SW 1271 (cell line): ENCODE measurements around the gene CER1.
"Not testable (repeated sequence)": the region's sequence is repeated elsewhere in the genome, so short reads cannot be mapped to it uniquely, and the experiment has no call there.

ENCODE experiments used
- DNase-seq, 2 experiments: peaks; one replicate each; lab custom pipeline; 2025; lab: John Stamatoyannopoulos, UW

CER1 gene

GRCh38 chr9:14715102-14715501 lies 7.4 kb downstream of the CER1 start:
- no peak for DNase-seq

DNA sequence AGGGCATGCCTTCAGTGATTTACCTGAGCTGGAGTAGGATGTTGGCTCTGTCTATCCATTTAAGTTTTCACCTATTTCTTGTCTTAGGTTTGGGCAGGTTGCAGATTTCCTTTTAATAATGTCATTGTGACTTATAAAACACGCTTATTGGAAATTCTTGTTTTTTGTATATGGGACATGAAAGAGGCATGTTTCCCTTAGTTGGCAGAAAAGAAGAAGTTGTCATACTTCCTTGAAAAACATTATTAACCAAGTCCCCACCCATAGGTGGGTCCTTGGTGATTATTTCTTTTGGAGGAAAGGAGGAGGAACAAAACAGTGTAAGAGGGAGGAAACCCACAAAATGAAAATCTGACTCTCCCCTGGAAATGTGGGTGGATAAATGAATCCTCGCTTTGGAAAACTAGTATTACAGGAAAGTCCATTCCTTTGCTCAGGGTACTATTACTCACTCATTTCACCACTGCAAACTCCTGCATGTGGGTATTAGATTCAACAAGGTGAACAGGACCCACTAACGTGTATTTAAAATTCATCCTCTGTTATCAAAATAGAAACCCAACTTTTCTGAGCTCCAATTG lies 9.3 kb downstream of the CER1 start:
- DNase-seq, result no peak

- DNase-seq, result no peak
Measured at GRCh38 chr9:14710804-14711203, 11.7 kb downstream of the CER1 start.

GRCh38 chr9:14706530-14707140 lies 15.9 kb downstream of the CER1 start:
- no peak for DNase-seq

DNA sequence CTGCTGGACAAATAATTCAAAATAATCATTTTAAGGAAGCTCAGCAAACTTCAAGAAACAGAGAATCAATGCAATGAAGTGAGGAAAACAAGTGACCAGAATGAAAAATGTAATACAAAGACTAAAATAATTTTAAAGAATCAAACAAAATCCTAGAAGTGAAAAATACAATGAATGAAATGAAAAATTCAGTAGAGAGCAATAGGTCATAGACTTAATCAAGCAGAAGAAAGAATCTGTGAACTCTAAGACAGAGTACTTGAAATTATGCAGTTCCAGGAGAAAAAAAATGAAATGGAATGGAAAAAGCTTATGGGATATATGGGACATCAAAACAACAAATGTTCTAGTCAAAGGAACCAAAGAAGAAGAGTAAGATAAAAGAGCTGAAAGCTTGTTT lies 17.5 kb downstream of the CER1 start:
- DNase-seq, result no peak

DNA sequence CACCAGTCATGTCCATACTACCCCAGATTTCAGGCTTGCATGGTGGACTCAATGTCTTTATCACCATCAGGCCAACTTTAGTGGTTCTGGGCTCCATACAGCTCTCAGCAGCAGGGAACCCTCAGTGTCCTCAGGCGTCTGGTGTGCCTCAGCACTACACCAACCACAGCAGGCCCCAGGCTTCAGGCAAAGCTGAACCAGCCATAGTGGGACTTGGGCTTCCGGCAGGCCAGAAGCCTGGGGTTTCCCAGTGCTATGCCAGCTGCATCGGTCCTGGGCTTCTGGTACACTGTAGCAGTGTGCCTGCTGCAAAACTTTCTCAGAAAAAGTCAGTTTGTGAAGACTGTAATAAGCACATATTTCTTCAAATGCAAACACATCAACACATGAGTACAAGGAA lies 18.3 kb downstream of the CER1 start:
- DNase-seq, result no peak

DNA sequence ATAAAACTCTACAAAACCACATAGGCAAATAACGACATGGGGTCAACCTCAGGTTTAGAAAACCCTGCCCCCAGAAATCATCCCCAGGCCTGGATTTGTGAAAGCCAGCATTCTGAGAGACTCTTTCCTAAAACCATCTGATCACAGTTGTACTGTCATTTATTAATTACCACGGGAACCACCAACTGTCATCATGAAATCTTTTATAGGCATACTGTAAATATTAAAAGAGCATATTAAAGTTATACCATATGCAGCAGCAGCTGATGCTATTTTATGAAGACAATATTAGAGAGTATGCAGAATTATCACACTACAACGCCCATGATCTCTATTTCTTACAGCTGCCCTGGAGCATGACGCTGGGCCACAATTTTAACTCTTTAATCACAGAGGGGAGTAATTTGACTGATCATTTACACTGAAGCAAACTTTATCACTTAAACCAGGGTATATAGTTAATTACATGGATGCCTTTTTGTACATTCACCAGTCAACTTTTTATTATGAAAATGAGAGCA lies 20.3 kb downstream of the CER1 start:
- DNase-seq, result no peak

DNA sequence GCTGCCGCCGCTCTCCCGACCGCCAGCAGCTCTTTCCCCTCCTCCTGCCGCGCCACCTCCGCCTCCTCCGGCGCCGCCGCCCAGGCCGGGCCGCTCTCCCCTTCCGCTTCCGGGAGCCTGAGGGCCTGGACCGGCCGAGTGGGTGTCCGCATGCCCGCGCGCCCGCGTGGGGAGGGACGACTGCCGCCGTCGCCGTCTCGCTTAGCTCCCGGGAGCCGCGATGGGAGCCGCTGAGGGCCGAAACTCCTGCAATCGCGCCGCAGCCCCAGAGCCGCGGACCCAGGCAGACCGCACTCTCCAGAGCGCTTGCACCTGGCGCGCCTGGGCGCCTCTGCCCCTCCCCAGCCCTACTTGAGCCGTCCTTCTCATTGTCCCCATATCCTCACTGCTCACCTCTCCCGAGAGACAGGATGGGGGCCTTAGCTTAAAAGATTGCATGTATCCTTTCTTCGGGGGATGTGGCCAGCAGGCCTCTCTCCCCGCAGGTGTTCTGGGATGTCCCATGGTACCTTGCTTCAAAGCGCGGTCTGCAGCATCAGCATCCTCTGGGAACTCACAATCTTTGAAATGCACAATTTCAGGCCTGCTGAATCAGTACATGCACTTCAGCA lies 29.2 kb downstream of the CER1 start, which contains the start of gene ZDHHC21:
Gene ZDHHC21 (minus strand): TSS at position 182 of the 611 bp plus-strand sequence. CDS start 19,092 bp downstream, outside the sequence.
- no peak for DNase-seq

GRCh38 chr9:14692470-14693250 lies 29.9 kb downstream of the CER1 start:
- no peak for DNase-seq

GRCh38 chr9:14690948-14691730 lies 31.4 kb downstream of the CER1 start:
- no peak for DNase-seq

DNA sequence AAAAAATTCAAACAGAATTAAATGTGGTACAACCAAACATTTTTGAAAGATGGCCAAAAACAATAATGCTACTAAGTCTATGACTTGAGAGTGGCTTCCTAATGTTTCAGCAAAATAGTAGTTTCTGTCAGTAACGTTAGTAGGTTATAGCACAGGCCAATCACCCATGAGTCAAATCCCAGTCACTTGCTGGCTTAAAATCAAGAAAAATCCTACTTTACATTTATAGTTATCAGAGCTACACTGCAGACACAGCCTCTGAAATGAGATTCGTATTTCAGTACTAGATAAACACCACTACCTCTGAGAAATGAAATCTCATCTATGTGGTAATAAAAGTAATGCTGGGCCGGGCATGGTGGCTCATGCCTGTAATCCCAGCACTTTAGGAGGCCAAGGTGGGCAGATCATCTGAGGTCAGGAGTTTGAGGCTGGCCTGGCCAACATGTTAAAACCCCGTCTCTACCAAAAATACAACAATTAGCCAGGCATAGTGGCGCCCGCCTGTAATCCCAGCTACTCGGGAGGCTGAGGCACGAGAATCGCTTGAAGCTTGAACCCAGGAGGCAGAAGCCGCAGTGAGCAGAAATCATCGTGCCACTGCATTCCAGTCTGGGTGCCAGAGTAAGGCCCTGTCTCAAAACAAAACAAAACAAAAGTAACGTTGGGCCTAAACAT lies 35.4 kb downstream of the CER1 start:
- no peak for DNase-seq

- no peak for DNase-seq
Measured at GRCh38 chr9:14686168-14686567, 36.4 kb downstream of the CER1 start.

DNA sequence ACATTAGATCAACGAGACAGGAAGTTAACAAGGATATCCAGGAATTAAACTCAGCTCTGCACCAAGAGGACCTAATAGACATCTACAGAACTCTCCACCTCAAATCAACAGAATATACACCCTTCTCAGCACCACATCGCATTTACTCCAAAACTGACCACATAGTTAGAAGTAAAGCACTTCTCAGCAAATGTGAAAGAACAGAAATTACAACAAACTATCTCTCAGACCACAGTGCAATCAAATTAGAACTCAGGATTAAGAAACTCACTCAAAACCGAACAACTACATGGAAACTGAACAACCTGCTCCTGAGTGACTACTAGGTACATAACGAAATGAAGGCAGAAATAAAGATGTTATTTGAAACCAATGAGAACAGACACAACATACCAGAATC lies 39.9 kb downstream of the CER1 start:
- DNase-seq, result not testable (repeated sequence)

GRCh38 chr9:14678776-14679175 lies 43.8 kb downstream of the CER1 start:
- DNase-seq, result no peak

GRCh38 chr9:14677872-14678271 lies 44.7 kb downstream of the CER1 start:
- no peak for DNase-seq

DNA sequence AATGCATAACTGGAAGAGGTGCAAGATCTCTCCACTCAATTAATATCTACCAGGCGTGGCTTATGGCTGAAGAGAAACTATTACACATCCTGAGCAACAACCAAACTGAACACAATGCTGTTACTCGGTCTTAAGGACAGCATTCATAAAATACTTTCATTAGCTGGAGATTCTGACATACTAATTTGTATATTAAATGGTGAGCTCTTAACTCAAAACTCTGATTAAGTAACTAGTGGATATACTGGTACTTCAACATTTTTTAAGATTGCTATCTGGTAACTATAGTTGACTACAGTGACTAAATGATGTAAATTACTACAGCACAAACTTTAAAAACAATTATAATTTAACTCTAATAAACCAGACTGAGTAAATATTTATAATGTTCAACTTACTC lies 45.1 kb downstream of the CER1 start:
- DNase-seq, result no peak

DNA sequence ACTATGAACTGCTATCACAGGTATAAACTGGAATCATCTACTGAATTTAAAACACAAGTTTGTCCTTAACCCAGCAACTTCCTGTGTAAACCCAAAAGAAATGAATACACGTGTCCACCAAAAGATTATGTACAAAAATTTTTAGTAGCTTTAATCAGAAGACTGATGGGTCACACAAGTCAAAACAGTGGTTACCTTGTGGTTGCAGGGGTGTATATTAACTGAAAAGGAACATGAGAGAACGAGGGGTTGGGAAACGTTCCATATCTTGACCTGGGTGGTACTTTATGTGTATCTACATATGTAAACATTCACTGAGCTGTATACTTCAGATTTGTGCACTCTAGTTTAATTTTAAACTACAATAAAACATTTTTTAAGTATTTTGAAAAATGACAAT lies 47.9 kb downstream of the CER1 start:
- no peak for DNase-seq

DNA sequence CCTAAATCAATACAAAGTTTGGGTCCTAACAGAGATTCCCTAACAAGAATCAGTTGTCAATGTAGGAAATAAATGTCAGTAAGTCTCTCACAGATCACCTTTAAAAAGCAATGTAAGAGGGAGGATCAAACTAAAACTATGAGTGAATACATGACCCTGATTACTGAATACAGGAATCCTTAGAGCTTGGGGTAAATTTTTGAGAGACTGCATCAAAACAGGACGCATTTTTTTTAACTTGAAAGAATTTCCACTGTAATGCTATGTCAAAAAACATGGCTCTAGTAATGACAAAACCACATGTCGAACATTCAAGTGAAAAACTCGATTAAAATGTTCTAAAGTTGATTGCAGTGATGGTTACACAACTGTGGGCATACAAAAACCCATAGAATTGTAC lies 51.2 kb downstream of the CER1 start:
- DNase-seq, result no peak

DNA sequence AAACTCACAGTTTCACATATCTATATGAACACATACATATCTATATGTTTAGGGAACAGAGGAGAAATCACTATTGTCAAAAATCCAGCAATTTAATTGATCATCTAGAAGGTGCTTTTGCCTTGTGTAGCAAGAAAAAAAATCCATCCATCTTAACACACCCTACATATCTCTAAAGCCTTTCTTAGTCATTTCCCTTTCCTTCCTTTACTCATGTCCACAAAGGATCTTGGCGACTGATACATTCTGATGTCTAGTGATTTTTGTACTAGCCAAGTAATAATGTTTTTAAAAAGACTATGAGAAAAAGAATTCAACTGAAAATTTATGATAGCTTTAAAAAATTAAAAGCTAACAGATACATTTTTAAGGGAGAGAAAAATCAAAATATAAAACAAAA lies 51.8 kb downstream of the CER1 start:
- DNase-seq, result peak in 1 of 2 experiments; percentile 7
